ENCODE data around the gene RTL10.

RTL10 gene

GRCh38 chr22:19820880-19821522 is 33.7 kb downstream of the RTL10 start:
- Histone ChIP-seq H3K27me3 (ENCODE audit: insufficient read depth, low read length) (no peaks in the 10 kb centered on the region), H3K9me3 (ENCODE audit: insufficient read depth, low read depth, low read length) (no peaks in the 10 kb centered on the region), H3K4me1 (ENCODE audit: insufficient read depth, low read length) (no peaks in the 10 kb centered on the region), H3K9ac (ENCODE audit: low read depth, low read length) (no peak overlapping the region), H3K27ac (ENCODE audit: low read length) (no peak overlapping the region), H3K4me3 (ENCODE audit: low read length) (no peak overlapping the region), H3K36me3 (ENCODE audit: insufficient read depth, low read depth, low read length) (no peaks in the 10 kb centered on the region)

GRCh38 chr22:19819911-19820879 is 34.5 kb downstream of the RTL10 start:
- Histone ChIP-seq H3K36me3 (ENCODE audit: insufficient read depth, low read depth, low read length) (no peaks in the 10 kb centered on the region), H3K9me3 (ENCODE audit: insufficient read depth, low read depth, low read length) (no peaks in the 10 kb centered on the region), H3K4me3 (ENCODE audit: low read length) (no peak overlapping the region), H3K9ac (ENCODE audit: low read depth, low read length) (no peak overlapping the region), H3K27ac (ENCODE audit: low read length) (no peak overlapping the region), H3K27me3 (ENCODE audit: insufficient read depth, low read length) (no peaks in the 10 kb centered on the region), H3K4me1 (ENCODE audit: insufficient read depth, low read length) (no peaks in the 10 kb centered on the region)

- H3K9me3 ChIP-seq (ENCODE audit: insufficient read depth, low read depth, low read length): no peaks in the 10 kb centered on the region
- no peak overlapping the region for H3K4me3 ChIP-seq (ENCODE audit: low read length)
- H3K27ac ChIP-seq (ENCODE audit: low read length): no peak overlapping the region
- H3K36me3 ChIP-seq (ENCODE audit: insufficient read depth, low read depth, low read length): no peaks in the 10 kb centered on the region
- H3K27me3 ChIP-seq (ENCODE audit: insufficient read depth, low read length): no peaks in the 10 kb centered on the region
- H3K4me1 ChIP-seq (ENCODE audit: insufficient read depth, low read length): no peaks in the 10 kb centered on the region
- no peak overlapping the region for H3K9ac ChIP-seq (ENCODE audit: low read depth, low read length)
Observed at GRCh38 chr22:19819208-19819910, 35.3 kb downstream of the RTL10 start.

- H3K9me3 ChIP-seq (ENCODE audit: insufficient read depth, low read depth, low read length): no peaks in the 10 kb centered on the region
- H3K4me1 ChIP-seq (ENCODE audit: insufficient read depth, low read length): no peaks in the 10 kb centered on the region
- H3K4me3 ChIP-seq (ENCODE audit: low read length): no peak overlapping the region
- H3K9ac ChIP-seq (ENCODE audit: low read depth, low read length): no peak overlapping the region
- H3K27me3 ChIP-seq (ENCODE audit: insufficient read depth, low read length): no peaks in the 10 kb centered on the region
- H3K27ac ChIP-seq (ENCODE audit: low read length): no peak overlapping the region
- H3K36me3 ChIP-seq (ENCODE audit: insufficient read depth, low read depth, low read length): no peaks in the 10 kb centered on the region
Observed at GRCh38 chr22:19818324-19819207, 36.1 kb downstream of the RTL10 start.

- no peaks in the 10 kb centered on the region for H3K9me3 ChIP-seq (ENCODE audit: insufficient read depth, low read depth, low read length)
- no peak overlapping the region for H3K9ac ChIP-seq (ENCODE audit: low read depth, low read length)
- H3K4me3 ChIP-seq (ENCODE audit: low read length): no peak overlapping the region
- H3K4me1 ChIP-seq (ENCODE audit: insufficient read depth, low read length): no peaks in the 10 kb centered on the region
- H3K36me3 ChIP-seq (ENCODE audit: insufficient read depth, low read depth, low read length): no peaks in the 10 kb centered on the region
- H3K27me3 ChIP-seq (ENCODE audit: insufficient read depth, low read length): no peaks in the 10 kb centered on the region
- H3K27ac ChIP-seq (ENCODE audit: low read length): no peak overlapping the region
Observed at GRCh38 chr22:19816372-19817119, 38.1 kb downstream of the RTL10 start.

- no peaks in the 10 kb centered on the region for H3K36me3 ChIP-seq (ENCODE audit: insufficient read depth, low read depth, low read length)
- H3K27ac ChIP-seq (ENCODE audit: low read length): no peak overlapping the region
Observed at GRCh38 chr22:19815823-19816290, 38.8 kb downstream of the RTL10 start.

GRCh38 chr22:19815093-19815822 is 39.4 kb downstream of the RTL10 start:
- H3K4me1 ChIP-seq (ENCODE audit: insufficient read depth, low read length): no peaks in the 10 kb centered on the region
- no peaks in the 10 kb centered on the region for H3K36me3 ChIP-seq (ENCODE audit: insufficient read depth, low read depth, low read length)
- no peaks in the 10 kb centered on the region for H3K27me3 ChIP-seq (ENCODE audit: insufficient read depth, low read length)
- no peaks in the 10 kb centered on the region for H3K9me3 ChIP-seq (ENCODE audit: insufficient read depth, low read depth, low read length)
- H3K4me3 ChIP-seq (ENCODE audit: low read length): no peak overlapping the region
- H3K27ac ChIP-seq (ENCODE audit: low read length): no peak overlapping the region
- no peak overlapping the region for H3K9ac ChIP-seq (ENCODE audit: low read depth, low read length)

More at GRCh38 chr22:19815823-19816290, 38.8 kb downstream of the RTL10 start:
- H3K9me3 ChIP-seq (ENCODE audit: insufficient read depth, low read depth, low read length): no peaks in the 10 kb centered on the region
- no peak overlapping the region for H3K4me3 ChIP-seq (ENCODE audit: low read length)
- no peaks in the 10 kb centered on the region for H3K4me1 ChIP-seq (ENCODE audit: insufficient read depth, low read length)
- no peaks in the 10 kb centered on the region for H3K27me3 ChIP-seq (ENCODE audit: insufficient read depth, low read length)
- H3K9ac ChIP-seq (ENCODE audit: low read depth, low read length): no peak overlapping the region

GRCh38 chr22:19814428-19814827 is 40.2 kb downstream of the RTL10 start:
- Histone ChIP-seq H3K27me3 (ENCODE audit: insufficient read depth, low read length) (no peaks in the 10 kb centered on the region), H3K4me3 (ENCODE audit: low read length) (no peak overlapping the region), H3K9me3 (ENCODE audit: insufficient read depth, low read depth, low read length) (no peaks in the 10 kb centered on the region), H3K27ac (ENCODE audit: low read length) (no peak overlapping the region), H3K4me1 (ENCODE audit: insufficient read depth, low read length) (no peaks in the 10 kb centered on the region), H3K36me3 (ENCODE audit: insufficient read depth, low read depth, low read length) (no peaks in the 10 kb centered on the region), H3K9ac (ENCODE audit: low read depth, low read length) (no peak overlapping the region)

GRCh38 chr22:19812910-19813309 is 41.8 kb downstream of the RTL10 start:
- no peaks in the 10 kb centered on the region for H3K4me1 ChIP-seq (ENCODE audit: insufficient read depth, low read length)
- H3K27ac ChIP-seq (ENCODE audit: low read length): no peak overlapping the region
- H3K9ac ChIP-seq (ENCODE audit: low read depth, low read length): no peak overlapping the region
- H3K4me3 ChIP-seq (ENCODE audit: low read length): no peak overlapping the region
- no peaks in the 10 kb centered on the region for H3K9me3 ChIP-seq (ENCODE audit: insufficient read depth, low read depth, low read length)
- no peaks in the 10 kb centered on the region for H3K36me3 ChIP-seq (ENCODE audit: insufficient read depth, low read depth, low read length)
- H3K27me3 ChIP-seq (ENCODE audit: insufficient read depth, low read length): no peaks in the 10 kb centered on the region
